ENCODE measurements around the gene IPCEF1. TPM values are rescaled to one million over a fixed set of nuclear protein-coding genes. Genes with fewer than 3 reads are reported as not detected.

Gene IPCEF1
- total RNA-seq, 1 experiment from 2014 or later: 0.48 TPM

DNA sequence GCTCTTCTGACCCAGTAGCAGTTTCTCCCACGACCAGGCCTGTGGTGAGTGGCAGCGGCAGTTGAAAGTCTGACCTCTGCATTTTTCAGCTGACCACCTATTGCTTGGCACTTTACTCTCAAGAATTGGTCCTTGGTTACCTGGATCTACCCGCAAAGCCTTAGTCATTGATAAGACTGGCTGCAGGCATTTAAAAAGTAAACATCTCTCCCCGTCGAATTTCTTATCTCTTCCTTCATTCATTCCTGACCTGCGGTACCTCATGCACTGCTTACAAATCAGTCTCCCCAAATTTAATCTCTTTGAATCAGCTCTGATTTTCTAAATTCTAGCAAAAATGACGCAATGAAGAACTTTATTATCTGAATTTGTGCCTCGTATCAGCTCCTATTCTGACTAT is 26.1 kb upstream of the IPCEF1 start:
- TF ChIP-seq CTCF (conservative IDR thresholded peaks at IDR 0.05): no peak
- Histone ChIP-seq H2BK12ac (ENCODE audit: insufficient read length, low read depth, low read length) (no peak overlapping the region), H3K14ac (ENCODE audit: insufficient read depth, low read length) (no peak overlapping the region), H2AFZ (ENCODE audit: low read length) (no peak overlapping the region), H3K18ac (ENCODE audit: insufficient read length, low read depth, low read length) (no peak overlapping the region), H3K27me3 (ENCODE audit: insufficient read depth, low read length) (no peaks in the 10 kb centered on the region), H3K27ac (ENCODE audit: insufficient read length, low read depth, low read length) (no peak overlapping the region), H2BK5ac (ENCODE audit: insufficient read length, low read length) (no peak overlapping the region), H2BK20ac (ENCODE audit: low read depth, low read length, poor library complexity, severe bottlenecking) (no peak overlapping the region), H4K5ac (ENCODE audit: insufficient read length, low read depth, low read length) (no peak overlapping the region), H3K56ac (ENCODE audit: insufficient read length, low read depth, low read length) (no peak overlapping the region), H3K79me2 (ENCODE audit: insufficient read depth, low read length) (no peaks in the 10 kb centered on the region), H3K23ac (ENCODE audit: insufficient read length, low read depth, low read length) (no peak overlapping the region), H3K23me2 (ENCODE audit: insufficient read length, low read depth, low read length, poor library complexity, severe bottlenecking) (no peaks in the 10 kb centered on the region), H3T11ph (ENCODE audit: low read length) (no peak overlapping the region), H2BK15ac (ENCODE audit: low read depth, low read length) (no peak overlapping the region), H3K9ac (ENCODE audit: extremely low read depth, insufficient read length, low read length) (no peak overlapping the region), H4K91ac (ENCODE audit: insufficient read length, low read depth, low read length) (no peak overlapping the region), H4K20me1 (ENCODE audit: control insufficient read depth, insufficient read depth, insufficient read length) (no peaks in the 10 kb centered on the region), H3K4me1 (ENCODE audit: insufficient read depth, low read length) (peaks cover 4% of the 10 kb centered on the region; the same call in 1 of the 2 replicates), H4K8ac (replicated peaks; ENCODE audit: insufficient read length, low read depth, low read length) (no peak overlapping the region), H2BK120ac (ENCODE audit: low read depth, low read length, poor library complexity, severe bottlenecking) (no peak overlapping the region), H3K4ac (ENCODE audit: low read depth, low read length) (no peak overlapping the region), H3K9me3 (ENCODE audit: control insufficient read depth, low read depth, low read length) (no peaks in the 10 kb centered on the region), H2AK5ac (ENCODE audit: insufficient read length, low read length) (no peak overlapping the region), H3K79me1 (ENCODE audit: insufficient read depth, low read depth, low read length, poor library complexity, severe bottlenecking) (no peaks in the 10 kb centered on the region), H3K4me2 (ENCODE audit: insufficient read depth, insufficient read length, low read length) (no peak overlapping the region)
- Mint-ChIP-seq H3K27ac (no peak overlapping the region), H3K27me3 (ENCODE audit: low read depth) (peaks cover 4% of the 10 kb centered on the region; the same call in 1 of the 2 replicates), H3K4me3 (no peak overlapping the region), H3K9me3 (no peaks in the 10 kb centered on the region; a peak in 1 of 5 replicates), H3K4me1 (peaks cover 6 to 13% of the 10 kb centered on the region in 2 experiments), H3K36me3 (ENCODE audit: insufficient read depth in 1 of 3, low read depth in 3 of 3) (no peaks in the 10 kb centered on the region)
- no CpG with 5 or more reads among the region's 8 CpGs for WGBS (ENCODE audit: extremely low coverage, insufficient read length, low lambda C conversion rate)
- no peak for DNase-seq

Data from H9 (cell line).